Measurements from ENCODE around the gene HNF1B.
A peak's percentile ranks its signal among the peaks of the same experiment; 100 is the strongest.
"Not testable (repeated sequence)": the region's sequence is repeated elsewhere in the genome, so short reads cannot be mapped to it uniquely, and the experiment has no call there.

Gene HNF1B, protein sequence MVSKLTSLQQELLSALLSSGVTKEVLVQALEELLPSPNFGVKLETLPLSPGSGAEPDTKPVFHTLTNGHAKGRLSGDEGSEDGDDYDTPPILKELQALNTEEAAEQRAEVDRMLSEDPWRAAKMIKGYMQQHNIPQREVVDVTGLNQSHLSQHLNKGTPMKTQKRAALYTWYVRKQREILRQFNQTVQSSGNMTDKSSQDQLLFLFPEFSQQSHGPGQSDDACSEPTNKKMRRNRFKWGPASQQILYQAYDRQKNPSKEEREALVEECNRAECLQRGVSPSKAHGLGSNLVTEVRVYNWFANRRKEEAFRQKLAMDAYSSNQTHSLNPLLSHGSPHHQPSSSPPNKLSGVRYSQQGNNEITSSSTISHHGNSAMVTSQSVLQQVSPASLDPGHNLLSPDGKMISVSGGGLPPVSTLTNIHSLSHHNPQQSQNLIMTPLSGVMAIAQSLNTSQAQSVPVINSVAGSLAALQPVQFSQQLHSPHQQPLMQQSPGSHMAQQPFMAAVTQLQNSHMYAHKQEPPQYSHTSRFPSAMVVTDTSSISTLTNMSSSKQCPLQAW

GRCh38 chr17:37744961-37745800 lies at the start of gene HNF1B:
TSS of gene HNF1B (minus strand) at chr17:37745059. CDS start at chr17:37744884, 175 bp downstream.
- no peak for DNase-seq

DNA sequence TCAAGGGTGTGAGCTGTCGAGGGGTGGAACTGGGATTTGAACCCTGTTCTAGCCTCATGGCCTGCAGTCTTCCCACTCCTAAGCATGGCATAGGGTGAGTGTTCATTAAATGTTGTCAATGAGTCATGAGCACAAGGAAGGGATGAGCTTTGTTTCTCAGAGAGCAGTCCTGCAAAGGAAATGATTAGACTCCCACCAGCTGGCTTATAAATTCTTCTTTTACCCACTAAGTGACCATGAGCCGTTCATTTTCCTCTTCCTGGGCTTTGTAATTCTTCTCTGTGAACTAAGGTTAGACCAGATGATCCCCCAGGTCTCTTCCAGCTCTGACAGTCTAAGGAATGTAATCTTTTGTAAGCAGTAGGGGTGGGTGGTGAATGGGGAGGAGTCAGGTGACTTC lies 47.9 kb upstream of the HNF1B start:
- DNase-seq = no peak

DNA sequence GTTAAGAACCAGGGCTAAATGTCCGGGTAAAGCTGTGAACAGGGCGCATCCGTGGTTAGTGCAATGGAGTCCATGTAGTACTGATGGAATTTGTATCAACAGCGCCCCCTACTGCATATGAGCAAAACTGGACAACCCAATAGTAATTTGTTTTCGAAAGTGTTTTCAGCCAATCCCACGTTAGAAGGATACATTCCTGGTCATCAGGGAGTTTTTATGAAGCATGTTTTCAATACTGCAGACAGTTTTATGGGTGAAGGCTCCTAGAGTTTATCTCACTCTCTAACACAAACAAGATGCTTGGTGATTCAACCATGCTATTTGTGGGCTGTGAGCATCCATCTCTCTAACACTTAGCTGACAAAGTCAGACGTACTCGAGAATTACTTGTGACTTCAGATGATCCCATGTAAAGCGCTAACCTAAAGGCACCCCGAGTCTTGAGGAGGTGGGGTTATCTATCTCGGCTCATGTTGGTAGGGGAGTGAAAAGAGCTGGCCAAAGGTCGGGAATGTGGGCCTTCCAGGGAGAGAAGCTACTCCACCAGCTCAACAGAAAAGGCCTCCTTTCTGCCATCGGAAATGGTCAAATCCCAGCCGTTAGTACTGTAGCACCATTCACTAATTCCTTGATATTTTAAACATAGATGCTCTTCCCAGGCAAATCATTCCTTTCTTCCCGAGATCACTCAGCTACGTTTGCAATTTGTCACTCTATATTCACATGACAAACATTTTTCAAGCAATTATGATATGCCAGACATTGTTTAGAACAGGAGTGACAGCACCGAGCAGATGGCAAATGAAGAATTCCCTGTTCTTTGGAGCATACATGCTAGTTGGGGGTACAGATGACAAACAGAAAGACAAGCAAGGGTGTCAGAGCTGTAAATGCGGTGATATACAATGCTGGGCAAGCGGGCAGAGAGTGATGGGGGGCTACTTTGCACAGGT lies 46.9 kb upstream of the HNF1B start:
- DNase-seq = no peak

DNA sequence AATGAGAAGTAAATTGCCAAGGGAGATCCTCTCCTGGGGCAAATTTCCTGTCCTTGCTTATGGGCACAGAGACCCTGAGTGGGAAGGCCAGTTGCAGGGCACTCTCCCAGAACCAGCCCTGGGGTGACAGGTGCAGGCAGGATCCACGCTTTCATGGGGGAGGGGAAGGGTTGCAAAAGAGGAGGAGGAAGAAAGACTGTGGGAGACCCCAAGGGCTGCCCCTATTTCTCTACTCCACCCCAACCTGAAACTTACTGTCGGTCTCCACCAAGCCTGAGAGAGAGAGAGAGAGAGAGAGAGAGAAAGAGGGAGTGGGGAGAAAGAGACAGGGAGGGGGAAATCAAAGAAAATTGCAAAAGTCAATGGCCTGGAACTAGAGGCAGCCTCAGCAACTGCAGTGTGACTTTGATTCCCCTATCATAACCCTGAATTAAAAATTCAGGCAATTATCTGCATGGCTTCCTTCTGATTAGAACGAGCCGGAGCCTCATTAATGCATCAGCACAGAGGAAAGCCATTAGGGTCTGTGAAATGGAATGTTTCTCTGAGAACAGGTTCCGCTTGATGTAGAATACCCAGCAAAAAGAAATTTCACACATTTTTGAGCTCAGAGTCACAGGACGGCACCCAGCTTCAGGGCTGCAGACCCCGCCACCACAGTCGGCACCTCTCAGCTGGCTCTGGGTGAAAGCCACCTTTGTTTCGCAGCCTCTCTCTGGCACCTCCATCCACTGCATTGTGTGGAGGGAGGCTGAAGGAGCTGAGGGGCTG lies 45.1 kb upstream of the HNF1B start:
- no peak for DNase-seq

GRCh38 chr17:37789021-37789565 lies 44.2 kb upstream of the HNF1B start:
- DNase-seq = no peak

GRCh38 chr17:37788526-37788925 lies 43.7 kb upstream of the HNF1B start:
- DNase-seq = no peak

GRCh38 chr17:37787055-37787757 lies 42.3 kb upstream of the HNF1B start:
- no peak for DNase-seq

DNA sequence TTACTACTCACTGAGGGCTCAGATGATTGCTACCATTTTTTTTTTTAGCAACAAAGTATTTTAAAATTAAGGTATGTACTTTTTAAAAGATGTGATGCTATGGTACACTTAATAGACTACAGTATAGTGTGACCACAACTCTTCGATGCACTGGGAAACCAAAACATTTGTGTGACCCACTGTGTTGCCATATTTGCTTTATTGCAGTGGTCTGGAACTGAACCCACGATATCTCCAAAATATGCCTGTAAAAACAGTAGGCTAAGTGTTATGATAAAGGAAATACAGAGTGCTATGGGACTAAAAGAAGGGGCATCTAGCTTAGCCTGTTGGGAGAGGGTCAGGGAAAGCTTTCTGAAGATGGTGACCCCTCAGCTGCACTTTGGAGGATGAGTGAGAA lies 41.6 kb upstream of the HNF1B start:
- no peak for DNase-seq

- not testable (repeated sequence) for DNase-seq
Measured at GRCh38 chr17:37782460-37782859, 37.6 kb upstream of the HNF1B start.

DNA sequence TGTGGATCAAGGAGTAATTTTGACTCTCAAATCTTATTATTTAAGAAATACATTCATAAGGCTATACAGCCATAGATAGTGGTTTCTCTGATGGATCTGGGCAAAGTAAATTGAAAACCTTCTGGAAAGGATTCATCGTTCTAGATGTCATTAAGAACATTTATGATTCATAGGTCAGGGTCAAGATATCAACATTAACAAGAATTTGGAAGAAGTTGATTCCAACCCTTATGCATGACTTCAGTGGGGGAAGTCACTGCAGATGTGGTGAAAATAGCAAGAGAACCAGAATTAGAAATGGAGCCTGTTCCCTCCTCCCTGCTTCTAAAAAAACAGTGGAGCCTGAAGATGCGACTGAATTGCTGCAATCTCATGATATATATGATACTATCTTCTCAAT lies 36.6 kb upstream of the HNF1B start:
- DNase-seq = no peak

DNA sequence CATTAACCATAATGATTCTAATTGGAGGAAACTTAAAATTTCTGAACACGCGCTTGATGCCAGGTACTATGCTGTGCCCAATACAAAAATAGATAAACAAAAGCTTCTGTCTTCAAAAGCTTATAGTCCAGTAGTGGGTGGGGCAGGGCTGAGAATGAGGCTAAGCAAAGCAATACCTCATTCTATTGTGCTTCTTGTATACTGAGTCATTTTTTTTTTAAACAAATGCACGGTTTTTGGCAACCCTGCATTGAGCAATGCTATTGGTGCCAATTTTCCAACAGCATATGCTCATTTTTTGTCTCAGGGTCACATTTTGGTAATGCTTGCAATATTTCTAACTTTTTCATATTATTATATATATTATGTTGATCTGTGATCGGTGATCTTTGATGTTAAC lies 34.7 kb upstream of the HNF1B start:
- DNase-seq = no peak

DNA sequence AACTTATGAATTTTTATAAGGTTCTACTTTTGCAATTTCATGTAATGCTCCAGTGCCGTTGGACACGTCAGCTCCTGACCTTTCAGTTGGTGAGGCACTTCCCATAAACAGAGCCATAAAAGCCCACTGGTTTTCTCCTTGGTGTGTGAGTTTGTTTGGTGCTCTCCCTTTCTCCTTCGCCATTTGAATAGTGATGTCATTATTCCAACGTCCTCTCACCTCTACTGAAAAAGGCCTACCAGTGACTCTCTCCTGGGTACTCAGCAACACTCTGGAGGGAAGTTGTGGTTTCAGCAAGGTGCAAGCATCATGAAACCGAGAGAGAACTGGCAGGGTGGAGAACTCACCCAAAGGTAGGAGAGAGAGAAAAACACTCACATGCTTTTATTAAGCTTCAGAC lies 29.6 kb upstream of the HNF1B start:
- DNase-seq = no peak

GRCh38 chr17:37772982-37773381 lies 28.1 kb upstream of the HNF1B start:
- no peak for DNase-seq

DNA sequence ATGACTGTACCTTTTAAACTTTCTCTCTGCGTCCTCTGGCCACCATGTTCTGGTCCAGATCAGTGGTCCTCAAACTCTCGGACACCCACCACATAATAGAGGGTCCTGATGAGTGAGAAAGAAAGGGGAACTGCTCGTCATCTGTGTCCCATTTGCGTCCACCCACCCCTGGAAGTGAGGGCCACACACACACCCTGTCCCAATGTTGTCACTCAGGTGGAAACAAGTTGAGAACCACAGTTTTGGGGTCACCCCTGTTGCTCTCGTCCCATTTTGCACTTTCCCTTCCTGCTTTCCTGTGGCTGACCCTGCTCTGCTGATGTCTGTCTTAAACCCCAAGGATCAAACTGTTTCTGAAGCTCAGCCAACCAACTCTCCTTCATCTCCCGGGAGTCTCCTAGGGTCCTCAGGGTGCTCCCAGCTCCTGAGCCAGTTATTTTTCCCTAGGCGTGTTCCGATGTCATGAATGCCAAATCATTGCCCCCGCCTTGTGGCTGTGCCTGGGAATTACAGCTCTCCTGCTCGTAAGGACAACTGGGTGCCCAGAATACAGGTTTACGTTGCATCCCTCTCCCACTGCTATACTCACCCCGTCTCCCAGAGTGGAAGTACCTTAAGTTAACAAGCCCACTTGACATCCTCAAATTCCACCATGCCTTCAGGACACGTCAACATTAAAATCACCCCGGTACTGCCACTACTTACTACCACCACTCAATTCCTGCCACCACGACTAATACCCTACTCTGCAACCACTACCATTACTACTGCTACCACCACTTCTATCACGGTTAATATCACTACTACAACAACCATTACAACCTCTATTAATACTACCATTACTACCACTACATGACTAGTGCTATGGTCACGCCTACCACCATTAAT lies 26.0 kb upstream of the HNF1B start:
- peak; percentile 53 for DNase-seq

GRCh38 chr17:37769050-37769449 lies 24.2 kb upstream of the HNF1B start:
- DNase-seq = no peak

DNA sequence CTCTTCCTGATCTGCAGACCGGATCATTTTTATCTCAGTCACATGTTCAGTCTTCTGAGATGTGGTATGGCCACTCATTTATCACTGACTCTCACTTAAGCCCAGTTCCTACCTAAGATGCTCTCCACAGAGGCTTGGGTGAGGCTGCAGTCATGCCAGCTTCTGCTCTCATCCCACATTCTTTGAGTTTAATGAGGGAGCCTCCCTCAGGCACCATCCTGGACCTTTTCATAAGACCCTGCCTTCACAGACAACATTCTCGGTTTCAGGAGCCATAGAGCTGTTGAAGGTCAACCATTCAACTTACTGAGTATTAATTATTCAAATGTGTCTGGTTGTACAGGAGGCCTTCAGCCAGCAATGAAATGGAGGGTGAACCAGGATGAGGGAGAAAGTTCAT lies 23.6 kb upstream of the HNF1B start:
- DNase-seq = no peak

DNA sequence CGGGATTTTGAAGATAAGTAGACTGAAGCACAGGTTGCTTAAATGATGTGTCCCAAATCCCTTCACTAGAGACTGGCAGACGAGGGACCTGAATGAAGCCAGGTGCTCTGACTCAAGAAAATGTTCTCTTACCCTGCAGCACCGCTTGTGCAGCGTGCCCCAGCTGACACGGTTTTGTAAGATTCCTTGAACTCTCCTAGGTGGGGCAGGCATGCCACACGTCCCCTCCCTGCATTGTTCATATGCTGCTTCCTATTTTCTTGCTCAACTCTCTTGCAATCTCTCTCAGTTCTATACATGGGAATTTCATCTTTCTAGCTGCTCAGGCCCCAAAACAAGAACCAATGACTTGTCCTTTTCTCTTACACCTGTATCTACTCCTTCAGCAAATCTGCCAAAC lies 22.1 kb upstream of the HNF1B start:
- DNase-seq = no peak

- no peak for DNase-seq
Measured at GRCh38 chr17:37764383-37764782, 19.5 kb upstream of the HNF1B start.

- DNase-seq = no peak
Measured at GRCh38 chr17:37762666-37763065, 17.8 kb upstream of the HNF1B start.

DNA sequence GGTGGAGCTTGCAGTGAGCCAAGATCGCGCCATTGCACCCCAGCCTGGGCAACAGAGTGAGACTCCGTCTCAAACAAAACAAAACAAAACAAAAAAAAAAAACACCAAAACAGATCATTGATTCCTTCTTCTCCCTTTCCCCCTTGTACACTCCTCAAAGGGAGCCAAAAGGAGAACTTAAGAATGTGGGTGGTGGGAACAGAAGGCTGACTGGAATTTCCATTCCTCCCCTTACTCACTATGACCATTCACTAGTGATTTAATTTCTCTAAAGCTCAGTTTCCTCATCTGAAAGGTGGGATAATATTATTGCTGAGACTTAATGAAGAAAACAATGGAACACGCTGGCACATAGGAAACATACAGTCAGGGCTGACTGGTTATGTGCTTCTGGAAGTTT lies 17.1 kb upstream of the HNF1B start:
- no peak for DNase-seq
